Measurements from ENCODE around the gene SGCA. TPM values are rescaled to one million over a fixed set of nuclear protein-coding genes. Genes with fewer than 3 reads are reported as not detected.

The SGCA gene
- total RNA-seq, 1 donor from 2014 or later: 78.5 TPM

- H3K4me1 ChIP-seq: peaks cover 30 to 50% of the 10 kb centered on the region in 2 donors
- no peak for TF ChIP-seq CTCF (IDR thresholded peaks at IDR 0.05)
- no peak for DNase-seq (ENCODE audit: low spot score in 2 of 2)
- H3K9me3 ChIP-seq: no peaks in the 10 kb centered on the region
- intact Hi-C loops (cut with DNase I): no loop called here
- no peaks in the 10 kb centered on the region for H3K27me3 ChIP-seq
- H3K27ac ChIP-seq: peak overlapping the region; percentile 85 to 93
- no peak overlapping the region for H3K4me3 ChIP-seq
- H3K36me3 ChIP-seq: peaks cover 43 to 45% of the 10 kb centered on the region in 2 donors
Observed at GRCh38 chr17:50133769-50134099, 32.1 kb upstream of the SGCA start.

- no peaks in the 10 kb centered on the region for H3K27me3 ChIP-seq
- peaks cover 50 to 53% of the 10 kb centered on the region in 2 donors for H3K36me3 ChIP-seq
- no peak for DNase-seq (ENCODE audit: low spot score in 2 of 2)
- H3K27ac ChIP-seq: peak overlapping the region; percentile 85 to 93
- no peaks in the 10 kb centered on the region for H3K9me3 ChIP-seq
- intact Hi-C loops (cut with DNase I): no loop called here
- H3K4me3 ChIP-seq: no peak overlapping the region
- H3K4me1 ChIP-seq: peaks cover 25 to 43% of the 10 kb centered on the region in 2 donors
- peak in 1 of 3 experiments; percentile 5 for TF ChIP-seq CTCF (IDR thresholded peaks at IDR 0.05)
Observed at GRCh38 chr17:50134206-50135110, 31.3 kb upstream of the SGCA start.

DNA sequence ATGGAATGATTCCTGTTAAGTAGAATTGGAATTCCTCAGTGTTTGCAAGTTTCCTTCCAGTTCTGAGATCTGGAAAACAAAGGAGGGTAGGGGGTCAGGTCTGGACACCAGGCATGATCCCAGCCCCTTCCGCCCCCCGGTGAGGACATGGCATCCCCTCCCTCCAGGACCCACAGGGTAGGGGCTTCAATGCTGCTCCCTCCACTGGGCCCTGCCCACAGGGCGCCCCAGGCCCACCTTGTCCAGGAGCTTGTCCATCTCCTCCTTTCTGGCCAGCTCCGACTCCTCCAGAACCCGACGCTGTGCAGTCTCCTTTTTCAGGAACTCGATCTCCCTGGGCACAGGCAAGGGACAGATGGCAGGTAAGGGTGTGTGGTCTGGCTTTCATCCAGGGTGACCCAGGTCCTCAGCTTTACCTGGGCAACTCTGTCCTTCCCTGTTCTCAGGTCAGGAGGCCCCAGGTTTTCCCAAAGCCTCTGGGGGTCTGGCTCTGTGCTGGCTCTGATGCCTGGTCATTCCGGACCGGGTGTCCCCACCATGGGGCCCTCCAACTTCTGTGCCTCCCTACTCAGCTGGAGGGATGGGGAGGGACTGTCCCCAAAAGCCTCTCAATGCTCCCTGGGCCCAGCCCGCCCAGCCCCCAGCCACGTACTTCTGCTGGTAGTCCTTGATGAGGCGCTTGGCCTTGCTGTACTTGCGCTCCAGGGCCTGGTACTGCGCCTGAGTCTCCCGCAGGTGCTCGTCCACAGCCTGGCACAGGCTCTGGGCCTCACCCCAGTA lies 30.3 kb upstream of the SGCA start:
- no peak for DNase-seq (ENCODE audit: low spot score in 2 of 2)

DNA sequence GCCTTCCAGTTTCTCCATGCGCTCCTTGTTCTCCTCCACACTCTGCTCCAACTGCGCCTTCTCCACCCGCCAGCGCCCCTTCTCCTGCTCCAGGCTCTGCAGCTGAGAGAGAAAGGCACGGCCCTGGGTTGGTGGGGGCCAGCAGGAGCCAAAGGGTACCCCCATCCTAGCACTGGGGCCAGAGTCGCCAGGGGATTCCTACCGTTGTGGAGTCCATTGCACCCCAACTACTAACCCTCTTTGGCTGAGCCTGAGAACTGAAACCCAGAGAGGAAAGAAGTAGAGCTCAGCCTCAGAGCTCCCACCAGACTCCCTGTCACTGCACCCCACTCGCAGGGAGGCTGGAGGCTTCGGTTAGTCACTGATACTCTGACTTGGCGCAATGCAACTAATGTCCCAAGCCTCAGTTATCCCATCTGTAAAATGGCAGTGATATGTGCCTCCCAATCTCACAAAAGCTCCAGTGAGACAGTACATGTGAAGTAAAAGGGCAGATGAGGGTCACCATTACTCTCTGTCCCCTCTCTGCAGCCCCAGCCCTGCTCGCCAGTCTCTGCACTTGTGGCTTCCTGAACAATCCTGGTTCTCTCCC lies 29.6 kb upstream of the SGCA start:
- no peak overlapping the region for H3K4me3 ChIP-seq
- H3K4me1 ChIP-seq: peaks cover 14 to 34% of the 10 kb centered on the region in 2 donors
- DNase-seq (ENCODE audit: low spot score in 2 of 2): no peak
- H3K27me3 ChIP-seq: no peaks in the 10 kb centered on the region
- H3K27ac ChIP-seq: no peak overlapping the region
- peaks cover 63 to 66% of the 10 kb centered on the region in 2 donors for H3K36me3 ChIP-seq
- TF ChIP-seq CTCF (IDR thresholded peaks at IDR 0.05): no peak
- H3K9me3 ChIP-seq: no peaks in the 10 kb centered on the region
- intact Hi-C loops (cut with DNase I): no loop called here

More for the DNA sequence above, 30.3 kb upstream of the SGCA start:
- peaks cover 20 to 41% of the 10 kb centered on the region in 2 donors for H3K4me1 ChIP-seq
- H3K4me3 ChIP-seq: no peak overlapping the region
- peaks cover 56 to 60% of the 10 kb centered on the region in 2 donors for H3K36me3 ChIP-seq
- TF ChIP-seq CTCF (IDR thresholded peaks at IDR 0.05): no peak
- no peak overlapping the region for H3K27ac ChIP-seq
- intact Hi-C loops (cut with DNase I): no loop called here
- no peaks in the 10 kb centered on the region for H3K9me3 ChIP-seq
- no peaks in the 10 kb centered on the region for H3K27me3 ChIP-seq

DNA sequence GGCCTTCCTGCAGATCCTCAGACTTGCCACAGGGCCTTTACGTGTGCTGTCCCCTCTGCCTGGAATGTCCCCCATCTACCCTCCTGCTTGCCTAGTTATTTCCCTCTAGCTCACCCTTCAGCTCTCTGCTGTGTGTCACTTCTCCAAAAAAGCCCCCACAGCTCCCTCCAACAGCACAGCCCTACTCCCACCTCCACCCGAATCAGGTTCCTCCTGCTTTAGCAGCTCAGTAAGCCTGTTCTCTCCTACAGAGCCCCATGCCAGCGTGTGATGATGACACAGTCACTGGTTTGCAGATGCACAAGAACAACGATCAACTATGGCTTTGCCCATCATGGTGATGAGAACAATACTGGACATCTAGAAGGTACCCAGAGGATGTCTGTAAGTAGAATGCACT lies 28.8 kb upstream of the SGCA start:
- H3K9me3 ChIP-seq: no peaks in the 10 kb centered on the region
- H3K4me1 ChIP-seq: peaks cover 14 to 28% of the 10 kb centered on the region in 2 donors
- DNase-seq (ENCODE audit: low spot score in 2 of 2): no peak
- H3K4me3 ChIP-seq: no peak overlapping the region
- no peaks in the 10 kb centered on the region for H3K27me3 ChIP-seq
- no peak overlapping the region for H3K27ac ChIP-seq
- H3K36me3 ChIP-seq: peaks cover 71 to 75% of the 10 kb centered on the region in 2 donors
- no peak for TF ChIP-seq CTCF (IDR thresholded peaks at IDR 0.05)
- intact Hi-C loops (cut with DNase I): no loop called here
